ENCODE results near the gene CUX1. TPM values are rescaled to one million over a fixed set of nuclear protein-coding genes. Genes with fewer than 3 reads are reported as not detected.
A peak's percentile ranks its signal among the peaks of the same experiment; 100 is the strongest.

The CUX1 gene
- total RNA-seq, 4 donors from 2014 or later: 93.8 to 156 (median 112) TPM

- no peak overlapping the region for H3K4me3 ChIP-seq (replicated peaks in 1 of 3)
- no peaks in the 10 kb centered on the region for H3K9me3 ChIP-seq
- H3K27ac ChIP-seq: peak overlapping the region; percentile 57 to 80 (median 78)
- 83 to 92% methylated on average over 11 of the region's 11 CpGs for WGBS, 2 donors
- H3K27me3 ChIP-seq: no peaks in the 10 kb centered on the region
- intact Hi-C loops (cut with DNase I): no loop called here
- TF ChIP-seq CTCF (IDR thresholded peaks at IDR 0.05) (no peak), POLR2A (IDR thresholded peaks at IDR 0.05) (no peak)
- peaks cover 17 to 27% of the 10 kb centered on the region in 2 donors for H3K4me1 ChIP-seq
- no peak for DNase-seq
- no peaks in the 10 kb centered on the region for H3K36me3 ChIP-seq
Observed at GRCh38 chr7:101891936-101892640, 74.7 kb downstream of the CUX1 start.

GRCh38 chr7:101893341-101894082 lies 76.1 kb downstream of the CUX1 start:
- H3K27me3 ChIP-seq: no peaks in the 10 kb centered on the region
- H3K4me3 ChIP-seq (replicated peaks in 1 of 3): no peak overlapping the region
- H3K36me3 ChIP-seq: no peaks in the 10 kb centered on the region
- no peak for TF ChIP-seq POLR2A (IDR thresholded peaks at IDR 0.05)
- TF ChIP-seq CTCF (IDR thresholded peaks at IDR 0.05): no peak
- H3K9me3 ChIP-seq: no peaks in the 10 kb centered on the region
- intact Hi-C loops (cut with DNase I): no loop called here
- 49 to 51% methylated on average over 13 of the region's 13 CpGs for WGBS, 2 donors
- peak; percentile 83 to 86 for DNase-seq
- H3K27ac ChIP-seq: peak overlapping the region; percentile 57 to 80 (median 78)
- peaks cover 31 to 41% of the 10 kb centered on the region in 2 donors for H3K4me1 ChIP-seq

GRCh38 chr7:101896316-101896715 lies 78.9 kb downstream of the CUX1 start:
- intact Hi-C loops (cut with DNase I): no loop called here
- no peaks in the 10 kb centered on the region for H3K36me3 ChIP-seq
- H3K27ac ChIP-seq: peak overlapping the region in 1 of 3 donors; percentile 20
- H3K4me3 ChIP-seq (replicated peaks in 1 of 3): no peak overlapping the region
- TF ChIP-seq CTCF (IDR thresholded peaks at IDR 0.05): no peak
- no peak for TF ChIP-seq POLR2A (IDR thresholded peaks at IDR 0.05)
- DNase-seq: no peak
- no peaks in the 10 kb centered on the region for H3K9me3 ChIP-seq
- peaks cover 53 to 62% of the 10 kb centered on the region in 2 donors for H3K4me1 ChIP-seq
- H3K27me3 ChIP-seq: no peaks in the 10 kb centered on the region
- 81 to 87% methylated on average over 9 of the region's 9 CpGs for WGBS, 2 donors

- H3K4me1 ChIP-seq: peaks cover 52 to 66% of the 10 kb centered on the region in 2 donors
- intact Hi-C loops (cut with DNase I): no loop called here
- WGBS, 2 donors: 80 to 83% methylated on average over 7 of the region's 7 CpGs
- H3K27ac ChIP-seq: peak overlapping the region in 2 of 3 donors; percentile 6 to 75
- DNase-seq: no peak
- H3K36me3 ChIP-seq: no peaks in the 10 kb centered on the region
- TF ChIP-seq POLR2A (IDR thresholded peaks at IDR 0.05) (no peak), CTCF (IDR thresholded peaks at IDR 0.05) (no peak)
- H3K9me3 ChIP-seq: no peaks in the 10 kb centered on the region
- H3K4me3 ChIP-seq (replicated peaks in 1 of 3): no peak overlapping the region
- no peaks in the 10 kb centered on the region for H3K27me3 ChIP-seq
Observed at GRCh38 chr7:101896941-101897340, 79.5 kb downstream of the CUX1 start.

- H3K4me3 ChIP-seq (replicated peaks in 1 of 3): no peak overlapping the region
- 35 to 40% methylated on average over 10 of the region's 10 CpGs for WGBS, 2 donors
Observed at GRCh38 chr7:101898106-101898505, 80.7 kb downstream of the CUX1 start.

More at GRCh38 chr7:101898106-101898505, 80.7 kb downstream of the CUX1 start:
- TF ChIP-seq CTCF (IDR thresholded peaks at IDR 0.05): no peak
- TF ChIP-seq POLR2A (IDR thresholded peaks at IDR 0.05): peak in 1 of 2 donors; percentile 17
- Histone ChIP-seq H3K27ac (peak overlapping the region; percentile 75 to 84 (median 75)), H3K4me1 (peaks cover 41 to 56% of the 10 kb centered on the region in 2 donors), H3K27me3 (no peaks in the 10 kb centered on the region), H3K9me3 (no peaks in the 10 kb centered on the region), H3K36me3 (no peaks in the 10 kb centered on the region)
- peak; percentile 65 to 76 for DNase-seq
- intact Hi-C loops (cut with DNase I): no loop called here
